GM19240 (cell line): ENCODE results near the gene REPS2.

Experiments
- DNase-seq: peaks from one replicate; pipeline ENCODE4 v3.0.0; 2011; ENCODE audit warnings: low spot score; ENCODE audit not compliant: insufficient read length

REPS2 gene

GRCh38 chrX:17000751-17001150 is 54.3 kb downstream of the REPS2 start:
- no peak for DNase-seq

- no peak for DNase-seq
These were observed 59.4 kb downstream of the REPS2 start for GRCh38 chrX:17005712-17006368.

- DNase-seq: no peak
These were observed 60.8 kb downstream of the REPS2 start for GRCh38 chrX:17007134-17007768.

GRCh38 chrX:17009856-17010625 is 63.6 kb downstream of the REPS2 start:
- DNase-seq: no peak

- DNase-seq: no peak
These were observed 66.0 kb downstream of the REPS2 start for GRCh38 chrX:17012465-17012864.

GRCh38 chrX:17014216-17014615 is 67.8 kb downstream of the REPS2 start:
- no peak for DNase-seq

GRCh38 chrX:17017134-17017533 is 70.7 kb downstream of the REPS2 start:
- no peak for DNase-seq

- no peak for DNase-seq
These were observed 73.9 kb downstream of the REPS2 start for GRCh38 chrX:17020356-17020755.

- no peak for DNase-seq
These were observed 74.7 kb downstream of the REPS2 start for GRCh38 chrX:17020851-17021821.

- no peak for DNase-seq
These were observed 75.6 kb downstream of the REPS2 start for GRCh38 chrX:17021851-17022604.

- no peak for DNase-seq
These were observed 77.2 kb downstream of the REPS2 start for GRCh38 chrX:17023661-17024060.

- no peak for DNase-seq
These were observed 78.4 kb downstream of the REPS2 start for GRCh38 chrX:17024886-17025285.

- DNase-seq: no peak
These were observed 79.3 kb downstream of the REPS2 start for GRCh38 chrX:17025621-17026302.

GRCh38 chrX:17027931-17028330 is 81.5 kb downstream of the REPS2 start:
- no peak for DNase-seq

- DNase-seq: no peak
These were observed 81.9 kb downstream of the REPS2 start for GRCh38 chrX:17028356-17028755.

- no peak for DNase-seq
These were observed 83.6 kb downstream of the REPS2 start for GRCh38 chrX:17030092-17030491.

- no peak for DNase-seq
These were observed 84.3 kb downstream of the REPS2 start for GRCh38 chrX:17030580-17031270.

- DNase-seq: no peak
These were observed 85.4 kb downstream of the REPS2 start for GRCh38 chrX:17031827-17032226.

- DNase-seq: no peak
These were observed 85.9 kb downstream of the REPS2 start for GRCh38 chrX:17032351-17032750.
